HCT116 (cell line): ENCODE results near the gene KMT2E. TPM values are rescaled to one million over a fixed set of nuclear protein-coding genes. Genes with fewer than 3 reads are reported as not detected.

Experiments used
- ATAC-seq: fragments of 200-7000 bp; cut with Tn5 transposase; 2 replicates; pipeline ENCODE4 v1.9.1; 2020; ENCODE audit warnings: mild to moderate bottlenecking, moderate library complexity
- BruUV-seq: library from RNA; stranded (reverse); fragments of 400-500 nt; replicated peaks from 2 replicates; lab custom pipeline; 2021; lab: Mats Ljungman, UMichigan
- CTCF ChIA-PET: fragments of 300-600 bp; sonication (Branson Sonifier 250); formaldehyde crosslinking; loops from one replicate; lab custom pipeline; 2021; ENCODE audit warnings: antibody characterized with exemption; lab: Charles Lee
- POLR2A ChIA-PET: fragments of 300-600, 350-600 bp; sonication (Branson Sonifier 250); formaldehyde crosslinking; loops from one replicate; lab custom pipeline; 2021; ENCODE audit warnings: antibody characterized with exemption; lab: Charles Lee
- RAD21 ChIA-PET, 2 experiments: fragments of 300-600 bp; sonication (Branson Sonifier 250); formaldehyde crosslinking; loops; one replicate each; lab custom pipeline; 2023; ENCODE audit warnings: low total read pairs in 2 of 2; ENCODE audit not compliant: uncharacterized antibody in 2 of 2, unreplicated experiment in 2 of 2, low non-redundant PET in 1 of 2; lab: Charles Lee
- DNase-seq: peaks from one replicate; pipeline ENCODE4 v3.0.0-alpha.2; 2010; ENCODE audit warnings: low read depth, low spot score
- H2AFZ ChIP-seq: fragments of 200-600 bp; shearing (Covaris generic), sonication (generic); 2 replicates; pipeline ENCODE4 v1.6.1; 2017; ENCODE audit warnings: low read depth, mixed run types, mixed read lengths, antibody characterized with exemption, low read length; ENCODE audit not compliant: poor library complexity, severe bottlenecking
- H3K27ac ChIP-seq: 2 replicates; pipeline ENCODE4 v1.5.1; 2012; ENCODE audit warnings: low read depth, low read length
- H3K27me3 ChIP-seq: fragments of 200-600 bp; sonication (generic); 2 replicates; pipeline ENCODE4 v1.6.1; 2016; ENCODE audit warnings: mixed run types, low read length, mixed read lengths; ENCODE audit not compliant: insufficient read depth
- H3K36me3 ChIP-seq, 2 experiments: fragments of 200-500 bp in 1 of 2; fragments of 200-600 bp in 1 of 2; sonication (Bioruptor generic) in 1 of 2; sonication (generic) in 1 of 2; 2 replicates each; pipeline versions ENCODE4 v1.5.1 to v1.6.1; 2014 to 2016; ENCODE audit warnings: low read length in 2 of 2, inconsistent platforms in 1 of 2, mixed read lengths in 1 of 2, mixed run types in 1 of 2; ENCODE audit not compliant: insufficient read depth in 2 of 2, control insufficient read depth in 1 of 2
- H3K4me1 ChIP-seq, 2 experiments: fragments of 200-600 bp in 1 of 2; sonication (generic) in 1 of 2; 2 replicates each; pipeline versions ENCODE4 v1.5.1 to v1.6.1; 2012 to 2017; ENCODE audit warnings: low read length in 2 of 2, inconsistent platforms in 1 of 2, mild to moderate bottlenecking in 1 of 2, mixed read lengths in 1 of 2, mixed run types in 1 of 2, moderate library complexity in 1 of 2; ENCODE audit not compliant: insufficient read depth in 2 of 2, control insufficient read depth in 1 of 2
- H3K4me2 ChIP-seq: fragments of 200-600 bp; sonication (generic); 2 replicates; pipeline ENCODE4 v1.6.1; 2017; ENCODE audit warnings: mixed run types, low read length, mixed read lengths
- H3K4me3 ChIP-seq, 2 experiments: fragments of 200-600 bp in 1 of 2; sonication (generic) in 1 of 2; replicated peaks in 1 of 2; 2 replicates each; pipeline ENCODE4 v1.5.1; 2011 to 2016; ENCODE audit warnings: low read length in 2 of 2, control low read depth in 1 of 2, low read depth in 1 of 2, mild to moderate bottlenecking in 1 of 2, mixed read lengths in 1 of 2, mixed run types in 1 of 2
- H3K79me2 ChIP-seq: fragments of 200-600 bp; sonication (generic); 2 replicates; pipeline ENCODE4 v1.6.1; 2017; ENCODE audit warnings: mild to moderate bottlenecking, mixed run types, low read length, moderate library complexity, mixed read lengths; ENCODE audit not compliant: insufficient read depth
- H3K9ac ChIP-seq: fragments of 200-600 bp; sonication (generic); 2 replicates; pipeline ENCODE4 v1.6.1; 2016; ENCODE audit warnings: low read length, mixed read lengths
- H3K9me2 ChIP-seq: fragments of 200-600 bp; sonication (generic), shearing (Covaris generic); 2 replicates; pipeline ENCODE4 v1.6.1; 2017; ENCODE audit warnings: mixed run types, mild to moderate bottlenecking, moderate library complexity; ENCODE audit not compliant: insufficient read depth
- H3K9me3 ChIP-seq, 2 experiments: fragments of 200-500 bp in 1 of 2; fragments of 200-600 bp in 1 of 2; sonication (Bioruptor generic) in 1 of 2; sonication (generic) in 1 of 2; 2 replicates each; pipeline ENCODE4 v1.6.1; 2014 to 2017; ENCODE audit warnings: low read length in 2 of 2, mixed read lengths in 2 of 2, inconsistent platforms in 1 of 2, low read depth in 1 of 2, mild to moderate bottlenecking in 1 of 2, mixed run types in 1 of 2, moderate library complexity in 1 of 2; ENCODE audit not compliant: control insufficient read depth in 1 of 2, insufficient read depth in 1 of 2
- H4K20me1 ChIP-seq: fragments of 200-600 bp; sonication (generic), shearing (Covaris generic); 2 replicates; pipeline ENCODE4 v1.6.1; 2017; ENCODE audit warnings: mixed run types, mild to moderate bottlenecking, moderate library complexity; ENCODE audit not compliant: insufficient read depth
- CBX3 ChIP-seq: IDR thresholded peaks from 2 replicates; pipeline ENCODE4 v1.6.1; 2012; ENCODE audit warnings: low read depth
- CEBPB ChIP-seq: IDR thresholded peaks from 2 replicates; pipeline ENCODE4 v1.6.1; 2012; ENCODE audit warnings: low read depth
- ELF1 ChIP-seq: IDR thresholded peaks from 2 replicates; pipeline ENCODE4 v1.6.1; 2012; ENCODE audit warnings: low read depth, borderline replicate concordance
- EZH2 ChIP-seq: fragments of 200-600 bp; sonication (generic); IDR thresholded peaks from 2 replicates; pipeline ENCODE4 v1.6.1; 2017; ENCODE audit warnings: antibody characterized with exemption, mixed run types
- JUND ChIP-seq: IDR thresholded peaks from 2 replicates; pipeline ENCODE4 v1.6.1; 2012
- MAX ChIP-seq: IDR thresholded peaks from 2 replicates; pipeline ENCODE4 v1.6.1; 2012
- POLR2A ChIP-seq: IDR thresholded peaks from 2 replicates; pipeline ENCODE4 v1.7.0; 2011; ENCODE audit warnings: borderline replicate concordance; ENCODE audit not compliant: insufficient read depth, insufficient read length; ENCODE audit errors: extremely low read depth
- POLR2AphosphoS5 ChIP-seq: IDR thresholded peaks from 2 replicates; pipeline ENCODE4 v1.6.1; 2011; ENCODE audit warnings: mild to moderate bottlenecking, low read depth, low read length, moderate library complexity
- RAD21 ChIP-seq: IDR thresholded peaks from 2 replicates; pipeline ENCODE4 v1.6.1; 2012; ENCODE audit warnings: low read depth, mild to moderate bottlenecking
- SIN3A ChIP-seq: IDR thresholded peaks from 2 replicates; pipeline ENCODE4 v1.6.1; 2012; ENCODE audit warnings: low read depth
- SP1 ChIP-seq: IDR thresholded peaks from 2 replicates; pipeline ENCODE4 v1.6.1; 2012; ENCODE audit warnings: low read depth
- SRF ChIP-seq: IDR thresholded peaks from 2 replicates; pipeline ENCODE4 v1.6.1; 2012; ENCODE audit warnings: low read depth
- YY1 ChIP-seq: IDR thresholded peaks from 2 replicates; pipeline ENCODE4 v1.6.1; 2011; ENCODE audit warnings: low read length, low read depth, moderate library complexity, mild to moderate bottlenecking; ENCODE audit not compliant: insufficient replicate concordance; ENCODE audit errors: extremely low read depth
- ZNF274 ChIP-seq: fragments of 200-500 bp; sonication (Bioruptor generic); IDR thresholded peaks from 2 replicates; pipeline ENCODE4 v1.6.1; 2014; ENCODE audit warnings: mild to moderate bottlenecking, low read depth, low read length, inconsistent platforms
- intact Hi-C: fragments of 100-400 bp; cut with micrococcal nuclease; formaldehyde crosslinking; loops from 2 replicates; pipeline ENCODE4 v1.10.0; 2022
- total RNA-seq: library from RNA; stranded (reverse); gene quantifications from one replicate; pipeline ENCODE4 v1.2.1, GENCODE V29; 2021; ENCODE audit not compliant: unreplicated experiment
- TF ChIP-seq, protein P1 (sequence below), 3 experiments: fragments of 200-600 bp in 1 of 3; sonication (generic) in 1 of 3; IDR thresholded peaks in 2 of 3; conservative IDR thresholded peaks in 1 of 3; 2 replicates each; pipeline ENCODE4 v1.5.1; 2012 to 2017; ENCODE audit warnings: low read depth in 2 of 3, low read length in 2 of 3, antibody characterized with exemption in 1 of 3, borderline replicate concordance in 1 of 3, control low read depth in 1 of 3, mild to moderate bottlenecking in 1 of 3, mixed read lengths in 1 of 3, mixed run types in 1 of 3, moderate library complexity in 1 of 3; ENCODE audit not compliant: insufficient read depth in 1 of 3
- TF ChIP-seq, protein P2 (sequence below): IDR thresholded peaks from 2 replicates; pipeline ENCODE4 v1.6.1; 2011; ENCODE audit warnings: mild to moderate bottlenecking, low read length, moderate library complexity; ENCODE audit not compliant: insufficient replicate concordance; ENCODE audit errors: extremely low read depth
- TF ChIP-seq, protein P3 (sequence below): IDR thresholded peaks from 2 replicates; pipeline ENCODE4 v1.6.1; 2012; ENCODE audit warnings: low read depth

KMT2E gene
- total RNA-seq, 1 experiment from 2014 or later = 39.8 TPM

DNA sequence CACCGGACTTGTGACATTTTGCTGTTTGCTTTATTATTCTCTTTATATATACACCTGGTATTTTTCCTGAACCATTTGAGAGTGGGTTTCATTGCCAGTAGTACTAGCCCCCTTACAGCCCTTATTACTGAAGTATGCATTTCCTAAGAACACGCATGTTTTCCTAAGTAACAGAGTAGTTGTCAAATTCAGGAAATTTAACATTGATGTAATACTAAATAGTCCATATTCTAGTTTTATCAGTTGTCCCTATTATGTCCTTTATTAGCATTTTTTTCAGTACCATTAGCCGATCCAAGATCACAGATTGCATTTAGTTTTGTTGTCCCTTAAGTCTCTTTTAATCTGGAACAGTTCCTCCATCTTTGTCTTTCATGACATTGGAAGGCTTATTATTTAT, 8.0 kb downstream of the KMT2E start:
- no peak overlapping the region for H2AFZ ChIP-seq
- H3K79me2 ChIP-seq = peaks cover 98% of the 10 kb centered on the region
- H3K36me3 ChIP-seq = no peaks in the 10 kb centered on the region
- H3K9ac ChIP-seq = no peak overlapping the region
- ChIA-PET RAD21 (no interaction called here), CTCF (no interaction called here), POLR2A (no interaction called here)
- peaks cover 17% of the 10 kb centered on the region for H4K20me1 ChIP-seq
- ATAC-seq (no peak), DNase-seq (no peak)
- H3K4me2 ChIP-seq = no peak overlapping the region
- no peaks in the 10 kb centered on the region for H3K27me3 ChIP-seq
- no TSS peak for BruUV-seq
- no peak overlapping the region for H3K4me3 ChIP-seq
- H3K4me1 ChIP-seq = peaks cover 0 to 2% of the 10 kb centered on the region in 2 experiments; a peak in 1 of 4 replicates
- no peaks in the 10 kb centered on the region for H3K9me3 ChIP-seq
- TF ChIP-seq ELF1 (no peak), POLR2AphosphoS5 (no peak), SRF (no peak), MAX (no peak), EZH2 (no peak), SIN3A (no peak), POLR2A (no peak), SP1 (no peak), CEBPB (no peak), YY1 (no peak), CBX3 (no peak), ZNF274 (no peak), RAD21 (no peak), JUND (no peak)
- TF ChIP-seq, protein P1, sequence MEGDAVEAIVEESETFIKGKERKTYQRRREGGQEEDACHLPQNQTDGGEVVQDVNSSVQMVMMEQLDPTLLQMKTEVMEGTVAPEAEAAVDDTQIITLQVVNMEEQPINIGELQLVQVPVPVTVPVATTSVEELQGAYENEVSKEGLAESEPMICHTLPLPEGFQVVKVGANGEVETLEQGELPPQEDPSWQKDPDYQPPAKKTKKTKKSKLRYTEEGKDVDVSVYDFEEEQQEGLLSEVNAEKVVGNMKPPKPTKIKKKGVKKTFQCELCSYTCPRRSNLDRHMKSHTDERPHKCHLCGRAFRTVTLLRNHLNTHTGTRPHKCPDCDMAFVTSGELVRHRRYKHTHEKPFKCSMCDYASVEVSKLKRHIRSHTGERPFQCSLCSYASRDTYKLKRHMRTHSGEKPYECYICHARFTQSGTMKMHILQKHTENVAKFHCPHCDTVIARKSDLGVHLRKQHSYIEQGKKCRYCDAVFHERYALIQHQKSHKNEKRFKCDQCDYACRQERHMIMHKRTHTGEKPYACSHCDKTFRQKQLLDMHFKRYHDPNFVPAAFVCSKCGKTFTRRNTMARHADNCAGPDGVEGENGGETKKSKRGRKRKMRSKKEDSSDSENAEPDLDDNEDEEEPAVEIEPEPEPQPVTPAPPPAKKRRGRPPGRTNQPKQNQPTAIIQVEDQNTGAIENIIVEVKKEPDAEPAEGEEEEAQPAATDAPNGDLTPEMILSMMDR (IDR thresholded peaks at IDR 0.05 in 2 of 3, conservative IDR thresholded peaks at IDR 0.05 in 1 of 3; ENCODE audit: borderline replicate concordance in 1 of 3, insufficient read depth in 1 of 3, low read depth in 2 of 3, low read length in 2 of 3) = no peak
- TF ChIP-seq, protein P2, sequence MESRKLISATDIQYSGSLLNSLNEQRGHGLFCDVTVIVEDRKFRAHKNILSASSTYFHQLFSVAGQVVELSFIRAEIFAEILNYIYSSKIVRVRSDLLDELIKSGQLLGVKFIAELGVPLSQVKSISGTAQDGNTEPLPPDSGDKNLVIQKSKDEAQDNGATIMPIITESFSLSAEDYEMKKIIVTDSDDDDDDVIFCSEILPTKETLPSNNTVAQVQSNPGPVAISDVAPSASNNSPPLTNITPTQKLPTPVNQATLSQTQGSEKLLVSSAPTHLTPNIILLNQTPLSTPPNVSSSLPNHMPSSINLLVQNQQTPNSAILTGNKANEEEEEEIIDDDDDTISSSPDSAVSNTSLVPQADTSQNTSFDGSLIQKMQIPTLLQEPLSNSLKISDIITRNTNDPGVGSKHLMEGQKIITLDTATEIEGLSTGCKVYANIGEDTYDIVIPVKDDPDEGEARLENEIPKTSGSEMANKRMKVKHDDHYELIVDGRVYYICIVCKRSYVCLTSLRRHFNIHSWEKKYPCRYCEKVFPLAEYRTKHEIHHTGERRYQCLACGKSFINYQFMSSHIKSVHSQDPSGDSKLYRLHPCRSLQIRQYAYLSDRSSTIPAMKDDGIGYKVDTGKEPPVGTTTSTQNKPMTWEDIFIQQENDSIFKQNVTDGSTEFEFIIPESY = no peak
- TF ChIP-seq, protein P3, sequence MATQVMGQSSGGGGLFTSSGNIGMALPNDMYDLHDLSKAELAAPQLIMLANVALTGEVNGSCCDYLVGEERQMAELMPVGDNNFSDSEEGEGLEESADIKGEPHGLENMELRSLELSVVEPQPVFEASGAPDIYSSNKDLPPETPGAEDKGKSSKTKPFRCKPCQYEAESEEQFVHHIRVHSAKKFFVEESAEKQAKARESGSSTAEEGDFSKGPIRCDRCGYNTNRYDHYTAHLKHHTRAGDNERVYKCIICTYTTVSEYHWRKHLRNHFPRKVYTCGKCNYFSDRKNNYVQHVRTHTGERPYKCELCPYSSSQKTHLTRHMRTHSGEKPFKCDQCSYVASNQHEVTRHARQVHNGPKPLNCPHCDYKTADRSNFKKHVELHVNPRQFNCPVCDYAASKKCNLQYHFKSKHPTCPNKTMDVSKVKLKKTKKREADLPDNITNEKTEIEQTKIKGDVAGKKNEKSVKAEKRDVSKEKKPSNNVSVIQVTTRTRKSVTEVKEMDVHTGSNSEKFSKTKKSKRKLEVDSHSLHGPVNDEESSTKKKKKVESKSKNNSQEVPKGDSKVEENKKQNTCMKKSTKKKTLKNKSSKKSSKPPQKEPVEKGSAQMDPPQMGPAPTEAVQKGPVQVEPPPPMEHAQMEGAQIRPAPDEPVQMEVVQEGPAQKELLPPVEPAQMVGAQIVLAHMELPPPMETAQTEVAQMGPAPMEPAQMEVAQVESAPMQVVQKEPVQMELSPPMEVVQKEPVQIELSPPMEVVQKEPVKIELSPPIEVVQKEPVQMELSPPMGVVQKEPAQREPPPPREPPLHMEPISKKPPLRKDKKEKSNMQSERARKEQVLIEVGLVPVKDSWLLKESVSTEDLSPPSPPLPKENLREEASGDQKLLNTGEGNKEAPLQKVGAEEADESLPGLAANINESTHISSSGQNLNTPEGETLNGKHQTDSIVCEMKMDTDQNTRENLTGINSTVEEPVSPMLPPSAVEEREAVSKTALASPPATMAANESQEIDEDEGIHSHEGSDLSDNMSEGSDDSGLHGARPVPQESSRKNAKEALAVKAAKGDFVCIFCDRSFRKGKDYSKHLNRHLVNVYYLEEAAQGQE = no peak
- no peaks in the 10 kb centered on the region for H3K9me2 ChIP-seq
- intact Hi-C loops = no loop called here
- H3K27ac ChIP-seq = no peak overlapping the region
